ENCODE results near the gene TACC3.

TACC3 gene

DNA sequence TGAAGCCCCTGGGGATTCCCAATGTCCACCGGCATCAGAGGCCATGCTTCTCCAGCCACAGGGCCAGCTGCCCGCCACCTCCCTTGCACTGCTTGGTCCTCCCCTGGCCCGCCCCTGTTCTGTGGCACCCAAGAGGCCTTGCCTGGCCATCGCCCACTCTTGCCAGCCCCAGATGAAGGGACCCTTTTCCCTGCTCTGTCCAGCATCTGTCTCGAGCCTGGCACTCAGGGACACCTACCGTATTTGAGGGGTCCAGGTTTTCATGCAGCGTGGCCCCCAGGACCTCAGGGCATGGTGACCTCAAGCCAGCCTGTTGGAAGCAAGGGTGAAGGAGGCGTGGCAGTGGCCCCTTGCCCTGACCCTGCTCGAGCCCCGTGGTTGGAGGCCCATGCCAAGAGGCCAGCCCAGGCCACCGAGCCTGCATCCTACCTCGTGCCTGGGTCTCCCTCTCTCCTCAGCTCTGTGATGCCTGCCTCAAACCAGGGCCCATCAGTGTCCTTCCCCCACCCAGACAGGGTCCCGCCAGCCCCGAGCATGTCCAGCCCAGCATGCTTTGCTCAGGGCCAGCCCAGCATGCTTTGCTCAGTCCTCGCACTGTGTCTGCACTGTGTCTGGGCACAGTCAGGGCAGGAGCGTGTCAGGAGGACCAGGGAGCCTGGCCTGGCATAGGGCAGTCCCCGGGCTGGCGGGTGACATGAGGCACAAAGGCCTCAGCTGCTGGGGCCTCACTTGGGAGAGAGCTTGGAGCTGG lies 57.5 kb downstream of the TACC3 start:
- DNase-seq, result no peak

DNA sequence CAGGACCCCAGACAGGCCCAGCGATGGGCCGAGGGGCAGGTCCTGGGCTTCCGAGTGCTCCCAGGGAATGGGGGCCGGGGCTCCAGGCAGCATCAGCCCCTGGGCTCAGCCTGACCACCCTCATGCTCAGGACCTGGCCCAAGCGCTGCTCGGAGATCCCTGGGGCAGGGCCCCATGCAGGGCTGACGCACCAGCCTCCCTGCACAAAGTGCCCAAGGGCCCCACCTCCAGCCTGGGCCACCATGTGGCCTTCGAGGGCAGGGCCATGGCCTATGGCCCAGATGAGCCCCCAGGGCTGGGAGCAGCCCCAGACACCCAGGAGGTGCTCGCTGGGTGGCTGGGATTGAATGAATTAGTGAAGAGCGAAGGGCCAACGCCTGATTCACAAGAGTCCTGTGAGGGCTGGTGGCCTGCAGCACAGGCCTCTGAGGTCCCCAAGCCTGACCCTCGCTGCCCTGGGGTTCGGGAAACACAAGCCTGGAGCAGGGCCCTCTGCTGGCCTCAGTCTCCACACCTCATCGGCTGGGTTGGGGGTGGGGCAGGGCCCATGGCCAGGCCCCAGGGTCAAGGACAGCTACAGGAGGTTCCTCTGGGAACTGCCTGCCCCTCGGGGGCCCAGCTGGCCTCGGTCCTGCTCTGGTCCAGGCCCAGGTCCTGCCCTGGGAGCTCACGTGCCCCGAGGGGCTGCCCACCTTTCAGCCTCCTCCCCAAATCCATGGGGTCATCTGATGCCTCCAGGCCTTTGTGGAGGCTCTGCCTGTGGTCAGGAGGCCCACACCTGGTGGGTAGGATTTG lies 58.5 kb downstream of the TACC3 start:
- DNase-seq, result no peak

DNA sequence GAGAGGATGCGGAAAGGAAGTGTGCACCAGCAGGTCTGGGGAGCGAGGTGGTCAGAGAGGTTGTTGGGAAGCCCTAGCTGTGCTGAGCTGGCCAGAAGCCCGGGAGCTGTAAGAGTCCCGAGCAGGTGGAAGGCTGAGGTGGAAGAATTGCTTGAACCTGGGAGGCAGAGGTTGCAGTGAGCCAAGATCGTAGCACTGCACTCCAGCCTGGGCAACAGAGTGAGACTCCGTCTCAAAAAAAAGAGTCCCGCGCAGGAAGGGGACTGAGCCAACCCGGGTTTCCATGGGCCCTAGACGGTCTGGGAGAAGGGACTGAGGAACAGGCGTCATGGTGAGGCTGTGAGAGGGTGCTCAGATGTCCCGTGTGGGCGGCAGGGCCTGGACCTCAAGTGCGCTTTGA lies 59.1 kb downstream of the TACC3 start:
- DNase-seq, result no peak

DNA sequence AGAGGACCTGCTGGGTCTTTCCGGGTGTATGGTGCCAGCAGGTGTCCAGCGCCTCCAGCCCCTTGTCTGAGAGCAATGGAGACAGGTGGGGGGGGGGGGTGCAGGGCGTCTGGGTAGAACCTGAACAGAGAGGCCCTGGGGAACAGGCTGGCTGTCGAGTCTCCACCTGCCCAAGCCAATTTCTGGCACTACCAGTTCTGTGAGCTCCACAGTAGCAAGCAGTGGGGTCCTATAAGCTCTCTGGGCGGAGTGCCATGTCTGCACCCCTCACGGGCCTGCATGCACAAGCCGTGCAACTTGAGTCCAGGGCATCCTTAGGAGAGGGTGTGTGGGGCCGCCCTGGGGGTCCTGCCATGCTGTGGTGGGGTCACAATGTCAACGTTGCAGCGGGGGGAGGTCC lies 61.7 kb downstream of the TACC3 start:
- no peak for DNase-seq

DNA sequence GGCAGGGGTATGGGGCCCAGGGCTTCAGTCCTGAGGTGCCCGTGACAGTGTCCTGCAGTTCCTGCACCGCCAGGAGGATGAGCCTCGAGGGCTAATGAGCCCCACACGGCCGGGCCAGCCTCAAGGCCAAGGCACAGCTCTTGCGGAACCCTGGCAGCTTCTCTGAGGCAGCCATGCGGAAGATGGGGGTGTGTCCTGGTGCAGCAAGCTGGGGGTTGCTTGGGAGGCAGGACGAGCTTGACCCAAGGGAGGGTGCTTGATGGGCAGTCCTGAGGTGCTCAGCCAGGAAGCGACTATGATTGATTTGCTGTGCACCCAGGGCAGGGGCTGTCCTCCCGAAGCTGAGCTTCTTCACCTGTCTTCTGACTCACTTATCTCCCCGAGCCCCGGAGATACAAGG lies 62.6 kb downstream of the TACC3 start:
- no peak for DNase-seq

DNA sequence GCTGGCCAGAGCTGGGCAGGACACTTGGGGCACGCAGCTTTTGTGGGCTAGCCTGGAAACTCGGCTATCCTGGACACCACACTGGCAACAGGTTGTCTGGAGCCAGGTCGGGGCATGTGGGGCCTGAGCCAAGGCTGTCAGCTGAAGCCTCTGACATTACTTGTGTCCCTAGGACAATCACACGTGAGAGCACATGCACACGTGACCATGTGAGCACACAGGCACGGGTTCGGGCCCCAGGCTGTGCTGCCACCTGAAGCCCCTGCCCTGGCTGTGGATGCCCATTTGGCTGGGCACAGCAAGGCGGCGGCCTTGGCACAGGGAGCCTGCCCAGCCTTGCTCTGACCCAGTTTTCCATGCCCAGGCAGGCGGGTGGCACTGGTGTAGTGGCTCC lies 63.1 kb downstream of the TACC3 start:
- DNase-seq, result no peak

DNA sequence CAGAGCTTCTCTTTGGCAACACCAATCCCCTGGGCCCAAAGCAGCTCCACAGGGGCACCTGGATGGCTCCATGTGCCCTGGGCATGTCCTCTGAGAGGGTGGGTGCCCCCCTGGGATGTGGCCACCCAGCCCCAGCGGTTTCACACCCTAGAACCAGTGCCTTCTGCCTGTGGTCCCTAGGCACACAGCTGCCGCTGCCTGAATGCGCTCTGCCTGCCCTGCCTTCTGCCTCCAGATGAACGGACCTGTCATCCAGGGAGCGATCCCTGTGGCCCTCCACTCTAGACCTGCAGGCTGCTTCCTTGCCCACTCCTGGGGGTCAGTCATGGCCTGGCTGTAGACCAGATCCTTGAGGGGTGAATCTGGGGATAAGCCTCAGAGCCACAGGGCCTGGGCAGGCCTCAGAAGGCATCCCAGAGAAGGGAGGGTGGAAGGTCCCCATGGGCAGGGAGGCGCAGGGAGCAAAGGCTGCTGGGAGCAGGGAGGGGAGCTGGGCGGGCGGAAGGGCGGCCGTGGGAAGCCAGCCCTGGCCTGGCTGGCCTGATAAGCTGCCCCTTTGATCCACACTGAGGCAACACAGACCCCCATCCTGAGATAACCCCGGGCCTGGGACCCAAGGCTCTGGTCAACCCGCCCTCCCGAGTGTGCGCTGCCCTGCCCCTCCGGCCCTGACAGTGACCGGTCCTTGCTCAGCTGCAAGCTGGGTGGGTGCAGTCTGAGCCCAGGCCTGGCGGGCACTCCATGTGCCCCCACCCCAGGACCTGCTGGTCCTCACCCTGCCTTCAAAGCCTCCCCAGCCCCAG lies 63.7 kb downstream of the TACC3 start:
- DNase-seq, result no peak

DNA sequence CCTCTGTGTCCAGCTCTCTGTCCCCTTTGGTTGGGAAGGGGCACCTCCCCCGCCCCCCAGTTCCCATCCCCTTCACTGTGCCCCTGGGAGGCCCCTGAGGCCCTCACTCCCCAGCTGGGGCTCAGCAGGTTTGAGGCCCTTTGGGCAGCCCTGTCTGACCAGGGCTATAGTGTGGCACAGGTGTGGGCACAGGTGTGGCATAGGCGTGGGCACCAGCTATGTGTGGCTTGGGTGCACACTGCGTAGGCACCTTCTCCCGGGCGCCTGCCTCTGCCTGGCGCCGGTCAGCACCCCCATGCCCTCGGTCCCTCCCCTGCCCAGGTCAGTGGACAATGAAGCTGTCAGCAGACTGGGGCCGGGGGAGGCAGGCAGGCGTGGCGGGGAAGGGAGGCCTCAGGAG lies 64.3 kb downstream of the TACC3 start:
- no peak for DNase-seq

DNA sequence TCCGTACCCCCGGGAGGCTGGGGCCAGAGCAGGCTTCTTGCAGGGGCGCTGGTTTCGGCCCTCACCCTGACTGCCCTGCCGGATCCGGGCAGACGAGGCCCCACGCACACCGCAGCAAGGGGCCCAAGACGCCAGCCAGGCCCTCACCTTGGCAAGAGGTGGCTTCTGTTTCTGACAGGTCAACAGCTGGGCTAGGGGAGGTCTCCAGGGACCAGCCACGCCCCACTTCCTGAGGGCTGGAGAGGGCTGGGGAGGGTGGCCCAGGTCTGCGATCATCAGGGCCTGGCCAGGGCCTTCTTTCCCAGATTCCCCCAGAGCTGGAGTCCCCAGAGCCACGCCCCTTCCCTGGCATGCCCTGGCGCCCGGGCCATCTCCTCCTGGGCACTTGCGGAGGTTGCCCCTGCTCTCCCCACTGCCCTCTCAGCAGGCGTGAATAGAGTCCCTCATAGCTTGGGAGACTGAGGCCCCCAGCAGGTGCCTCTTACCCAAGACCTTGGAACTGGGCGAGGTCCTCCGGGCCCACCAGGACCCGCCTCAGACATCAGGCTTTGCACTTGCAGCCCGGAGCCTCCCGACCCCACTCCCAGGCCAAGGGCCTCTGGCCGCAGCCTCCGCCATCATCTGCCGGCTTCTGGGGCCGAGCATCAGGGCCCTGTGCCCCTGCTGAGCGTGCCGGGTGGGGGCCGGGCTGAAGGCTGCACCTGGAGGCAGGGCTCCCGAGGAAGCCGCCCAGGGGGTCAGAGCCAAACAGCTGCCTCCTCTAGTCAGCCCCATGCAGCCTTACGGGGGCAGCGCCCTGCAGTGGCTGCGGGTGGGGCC lies 65.4 kb downstream of the TACC3 start:
- no peak for DNase-seq

DNA sequence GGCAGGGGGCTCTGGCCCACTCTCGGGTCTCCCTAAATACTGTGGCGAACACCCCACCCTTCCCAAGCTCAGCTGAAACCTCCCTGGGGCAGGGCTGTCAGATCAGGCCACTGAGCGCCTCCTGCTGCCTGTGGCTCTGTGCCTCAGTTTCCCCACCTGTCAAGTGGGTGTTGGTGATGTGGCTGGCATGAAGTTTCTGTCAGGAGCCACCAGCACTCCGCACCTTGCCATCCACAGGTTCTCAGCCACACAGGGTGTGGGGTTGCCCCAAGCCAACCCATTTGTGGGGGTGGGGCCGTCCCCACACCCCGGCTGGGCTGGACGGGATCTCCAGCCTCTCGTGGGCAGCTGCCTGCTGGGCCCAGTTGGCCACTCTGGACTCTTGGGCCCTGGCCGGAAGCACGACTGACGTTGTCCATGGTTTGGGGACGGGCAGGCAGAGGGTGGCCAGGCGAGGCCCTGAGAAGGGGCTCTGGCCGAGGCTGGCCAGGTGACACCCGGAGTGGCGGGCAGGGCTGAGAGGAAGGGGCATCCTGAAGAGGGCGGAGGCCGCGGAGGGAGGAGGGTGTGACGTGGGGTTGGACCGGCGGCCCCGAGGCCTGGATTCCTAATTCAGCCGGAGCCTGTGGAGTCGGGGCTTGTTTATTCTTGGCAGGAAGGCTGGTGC lies 66.2 kb downstream of the TACC3 start:
- DNase-seq, result no peak

DNA sequence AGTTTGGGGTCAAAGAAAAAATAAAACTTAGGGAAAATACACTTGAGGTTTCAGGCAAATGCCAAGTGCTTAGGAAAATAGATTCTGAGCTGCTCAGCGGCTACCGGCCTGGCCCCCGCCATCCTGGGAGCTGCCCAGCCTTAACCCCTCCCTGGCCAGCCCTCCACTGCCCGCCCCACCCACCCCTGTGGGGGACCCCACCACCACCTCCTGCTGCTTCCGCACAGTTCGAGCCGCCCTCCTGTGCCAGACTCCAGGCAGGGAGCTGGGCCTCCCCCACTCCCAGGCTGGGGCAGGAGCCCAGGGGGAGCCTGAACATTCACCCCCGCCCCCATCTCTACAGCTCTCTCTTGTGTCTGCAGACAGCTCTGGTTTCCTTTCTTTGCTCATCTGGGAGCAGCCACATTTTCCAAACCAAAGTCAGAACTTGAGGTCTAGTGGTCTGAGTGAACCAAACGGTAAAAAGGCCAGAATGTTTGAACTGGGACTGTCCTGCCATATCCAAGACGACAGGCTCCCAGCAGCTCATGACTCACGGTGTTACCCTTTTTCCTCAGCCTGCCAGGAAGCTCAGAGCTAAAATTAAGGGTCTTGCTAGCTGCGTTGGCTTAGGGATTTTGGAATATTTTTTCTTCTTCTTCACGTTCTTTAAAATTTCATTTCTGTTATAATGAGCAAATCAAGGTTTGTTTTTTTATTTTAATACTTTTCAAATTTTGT lies 67.1 kb downstream of the TACC3 start:
- DNase-seq, result no peak

DNA sequence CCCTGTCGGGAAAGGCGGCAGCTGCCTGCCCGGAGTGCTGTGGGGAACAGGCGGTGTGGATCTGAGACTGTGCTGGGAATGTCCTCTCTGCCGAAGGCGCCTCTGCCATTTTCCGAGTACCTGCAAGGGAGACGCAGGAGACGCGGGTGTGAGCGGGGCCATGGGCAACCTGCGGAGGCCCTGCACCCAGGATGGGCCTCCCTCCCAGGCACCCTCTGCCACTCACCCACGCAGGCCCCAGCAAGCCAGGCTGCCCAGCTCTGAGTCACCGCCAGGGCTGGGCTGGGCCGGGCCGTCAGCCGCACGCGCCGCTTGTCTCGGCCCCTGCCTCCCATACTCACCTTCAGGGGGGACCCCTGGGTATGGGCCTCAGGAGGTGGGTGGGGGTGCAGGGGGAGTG lies 68.2 kb downstream of the TACC3 start:
- DNase-seq, result no peak

DNA sequence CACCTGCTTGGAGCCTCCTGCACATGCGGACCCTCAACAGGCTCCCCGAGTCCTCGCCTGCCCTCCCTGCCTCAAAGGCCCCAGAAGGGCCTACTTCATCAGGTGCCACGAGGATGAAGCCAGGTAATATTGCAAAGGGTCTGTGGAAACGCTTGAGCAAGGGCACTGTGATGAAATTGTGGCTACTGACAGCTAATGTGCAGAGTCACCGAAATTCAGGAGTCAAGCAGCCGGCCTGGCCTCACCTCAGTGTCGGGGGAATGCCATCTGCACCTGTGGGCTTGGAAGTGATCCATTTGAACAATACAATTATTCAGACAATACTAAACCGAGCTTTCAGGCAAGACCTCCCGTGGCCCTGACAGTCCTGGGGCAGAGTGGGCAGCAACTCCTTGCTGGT lies 68.7 kb downstream of the TACC3 start:
- no peak for DNase-seq

DNA sequence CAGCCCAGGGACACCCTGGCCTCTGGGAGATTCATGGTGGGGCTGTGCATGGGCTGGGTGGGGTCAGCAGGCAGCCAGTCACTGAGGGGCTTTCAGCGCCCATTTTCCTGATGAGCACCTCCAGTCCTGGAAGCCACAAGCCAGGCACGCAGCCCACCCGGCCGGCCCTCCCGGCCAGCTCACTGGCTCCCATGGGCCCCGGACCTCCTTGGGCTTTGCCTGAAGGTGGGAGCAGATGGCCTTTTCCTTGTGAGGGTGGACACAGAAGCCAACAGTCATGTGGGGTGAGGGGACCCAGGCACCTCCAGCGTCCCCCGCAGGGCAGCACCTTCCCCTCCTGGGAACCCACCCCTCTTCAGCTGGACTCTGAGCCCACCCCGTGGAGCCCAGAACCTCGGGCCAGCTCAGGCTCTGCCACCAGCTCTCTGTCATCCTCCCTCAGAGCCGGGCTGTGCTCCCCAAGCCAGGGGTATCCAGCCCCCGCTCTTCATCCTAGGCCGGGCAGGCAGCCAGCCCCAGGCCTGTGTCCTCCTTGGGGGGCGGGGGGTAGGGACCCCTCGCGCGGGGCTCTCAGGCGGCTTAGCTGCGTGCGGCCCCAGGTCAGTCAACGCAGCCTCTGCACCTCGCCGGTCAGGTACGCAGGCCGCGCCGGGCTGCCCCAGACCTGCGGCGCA lies 71.0 kb downstream of the TACC3 start:
- no peak for DNase-seq

DNA sequence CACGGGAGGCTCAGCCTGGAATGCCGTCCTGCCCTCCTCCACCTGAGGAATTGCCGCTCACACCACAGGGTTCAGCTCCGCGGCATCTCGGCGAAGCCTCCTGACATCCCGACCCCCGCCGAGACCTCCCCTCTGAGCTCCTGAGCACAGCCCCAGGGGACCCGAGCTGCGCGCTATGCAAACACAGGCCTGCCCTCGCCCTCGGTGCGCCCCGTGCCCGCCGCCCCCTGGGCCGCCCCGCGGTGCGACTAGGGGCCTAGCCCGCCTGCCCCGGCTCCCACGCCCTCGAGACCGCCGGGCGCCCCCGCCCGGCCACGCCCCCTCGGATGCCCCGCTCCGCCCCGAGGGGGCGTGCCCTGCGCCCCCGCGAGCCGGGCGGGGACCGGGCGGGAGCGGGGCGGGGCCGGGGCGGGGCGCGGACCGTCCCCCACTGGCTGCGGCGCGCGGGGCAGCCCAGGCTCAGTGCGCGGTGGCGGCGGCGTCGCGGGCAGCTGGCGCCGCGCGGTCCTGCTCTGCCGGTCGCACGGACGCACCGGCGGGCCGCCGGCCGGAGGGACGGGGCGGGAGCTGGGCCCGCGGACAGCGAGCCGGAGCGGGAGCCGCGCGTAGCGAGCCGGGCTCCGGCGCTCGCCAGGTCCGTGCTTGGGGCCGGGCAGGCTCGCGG lies 71.6 kb downstream of the TACC3 start, which contains the start of gene FGFR3:
FGFR3 (plus strand) TSS at position 462 of the 664 bp plus-strand sequence. CDS start 642 bp downstream, outside the sequence.
- DNase-seq, result peak; percentile 35 to 58

DNA sequence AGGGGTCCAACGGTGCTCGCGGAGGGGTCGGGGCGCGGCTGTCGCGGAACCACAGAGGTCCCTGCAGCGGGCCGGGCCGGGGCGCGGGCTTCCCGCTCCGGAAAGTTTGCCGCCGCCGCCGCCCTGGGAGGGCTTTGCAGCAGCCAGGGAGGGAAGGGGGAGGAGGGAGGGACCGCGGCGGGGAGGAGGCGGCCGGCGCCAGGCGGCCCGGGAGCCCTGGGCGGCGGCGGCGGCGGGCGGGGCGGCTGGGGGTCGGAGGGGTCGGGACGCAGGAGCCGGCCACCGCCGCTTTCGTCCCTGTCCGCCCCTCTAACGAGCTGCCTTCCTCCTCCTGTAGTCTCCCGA lies 72.1 kb downstream of the TACC3 start:
- DNase-seq, result peak; percentile 43 to 52

DNA sequence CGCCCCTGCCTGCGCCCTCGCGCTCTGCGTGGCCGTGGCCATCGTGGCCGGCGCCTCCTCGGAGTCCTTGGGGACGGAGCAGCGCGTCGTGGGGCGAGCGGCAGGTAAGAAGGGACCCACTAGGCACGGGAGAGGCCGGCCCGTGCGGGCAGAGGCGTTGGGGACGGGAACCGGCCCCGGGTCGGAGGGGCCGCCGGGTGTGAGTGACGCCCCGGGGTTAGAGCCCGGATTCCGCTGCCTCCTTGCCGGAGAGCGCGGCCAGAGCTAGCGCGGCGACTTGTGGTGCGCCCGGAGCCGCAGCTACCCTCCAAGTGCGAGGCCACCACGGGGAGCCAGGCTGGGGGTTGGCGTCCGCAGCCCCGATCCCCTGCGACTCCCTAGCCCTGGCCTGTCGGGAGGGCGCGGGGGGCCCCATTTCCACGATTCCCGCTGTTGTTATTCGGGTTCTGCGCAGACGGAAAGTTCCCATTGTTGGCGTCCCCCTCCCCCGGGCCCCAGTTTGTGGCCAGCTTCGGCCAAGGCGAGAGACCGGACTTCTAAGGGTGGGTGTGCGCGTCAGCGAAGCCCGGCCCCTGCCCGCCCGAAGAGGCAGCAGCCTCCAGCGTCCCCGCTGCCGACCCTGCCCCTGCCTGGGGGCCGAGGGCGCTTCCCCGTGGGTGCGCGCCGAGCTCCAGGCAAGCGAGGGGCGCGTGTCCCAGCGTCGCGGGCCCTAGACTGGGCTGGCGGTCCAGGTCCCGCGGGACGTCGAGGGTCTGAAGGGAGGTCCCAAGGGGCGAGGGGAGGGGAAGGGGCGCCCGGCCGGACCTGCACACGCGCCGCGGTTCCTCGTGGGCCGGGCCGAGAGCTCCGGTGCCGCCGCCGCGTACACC lies 72.9 kb downstream of the TACC3 start:
- DNase-seq, result peak in 1 of 2 donors; percentile 17

Measured in stimulated activated CD4-positive, alpha-beta T cell treated with anti-CD3 and anti-CD28 coated beads, Interleukin-2, amount 100 ng/mL, for 24 hours (primary cell).